ENCODE measurements around the gene CACNA2D3.

The CACNA2D3 gene

GRCh38 chr3:54273791-54274190 lies 151.4 kb downstream of the CACNA2D3 start:
- Histone ChIP-seq H3K27ac (ENCODE audit: low read depth, low read length) (no peak overlapping the region), H3K4me3 (ENCODE audit: low read depth, low read length) (no peak overlapping the region), H3K27me3 (ENCODE audit: control insufficient read depth, insufficient read depth, low read length) (no peaks in the 10 kb centered on the region), H3K9me3 (ENCODE audit: control insufficient read depth, insufficient read depth, low read length) (no peaks in the 10 kb centered on the region), H3K9ac (ENCODE audit: low read depth, low read length) (no peak overlapping the region), H3K36me3 (ENCODE audit: control insufficient read depth, insufficient read depth, low read length) (no peaks in the 10 kb centered on the region), H3K4me1 (ENCODE audit: control insufficient read depth, insufficient read depth, low read length) (peaks cover 9% of the 10 kb centered on the region; the same call in 1 of the 2 replicates)

GRCh38 chr3:54274607-54275006 lies 152.3 kb downstream of the CACNA2D3 start:
- H3K27me3 ChIP-seq (ENCODE audit: control insufficient read depth, insufficient read depth, low read length) = no peaks in the 10 kb centered on the region
- H3K27ac ChIP-seq (ENCODE audit: low read depth, low read length) = no peak overlapping the region
- H3K9me3 ChIP-seq (ENCODE audit: control insufficient read depth, insufficient read depth, low read length) = no peaks in the 10 kb centered on the region

GRCh38 chr3:54279005-54279583 lies 156.7 kb downstream of the CACNA2D3 start:
- Histone ChIP-seq H3K9ac (ENCODE audit: low read depth, low read length) (no peak overlapping the region), H3K36me3 (ENCODE audit: control insufficient read depth, insufficient read depth, low read length) (no peaks in the 10 kb centered on the region), H3K27ac (ENCODE audit: low read depth, low read length) (no peak overlapping the region), H3K4me1 (ENCODE audit: control insufficient read depth, insufficient read depth, low read length) (peaks cover 9% of the 10 kb centered on the region; the same call in 1 of the 2 replicates), H3K4me3 (ENCODE audit: low read depth, low read length) (no peak overlapping the region), H3K27me3 (ENCODE audit: control insufficient read depth, insufficient read depth, low read length) (no peaks in the 10 kb centered on the region), H3K9me3 (ENCODE audit: control insufficient read depth, insufficient read depth, low read length) (no peaks in the 10 kb centered on the region)

More at GRCh38 chr3:54274607-54275006, 152.3 kb downstream of the CACNA2D3 start:
- H3K36me3 ChIP-seq (ENCODE audit: control insufficient read depth, insufficient read depth, low read length) = no peaks in the 10 kb centered on the region
- H3K4me1 ChIP-seq (ENCODE audit: control insufficient read depth, insufficient read depth, low read length) = peaks cover 9% of the 10 kb centered on the region; the same call in 1 of the 2 replicates
- H3K9ac ChIP-seq (ENCODE audit: low read depth, low read length) = no peak overlapping the region
- H3K4me3 ChIP-seq (ENCODE audit: low read depth, low read length) = no peak overlapping the region

GRCh38 chr3:54283470-54283869 lies 161.1 kb downstream of the CACNA2D3 start:
- Histone ChIP-seq H3K27me3 (ENCODE audit: control insufficient read depth, insufficient read depth, low read length) (no peaks in the 10 kb centered on the region), H3K27ac (ENCODE audit: low read depth, low read length) (no peak overlapping the region), H3K4me3 (ENCODE audit: low read depth, low read length) (no peak overlapping the region), H3K9me3 (ENCODE audit: control insufficient read depth, insufficient read depth, low read length) (peaks cover 6% of the 10 kb centered on the region), H3K4me1 (ENCODE audit: control insufficient read depth, insufficient read depth, low read length) (no peaks in the 10 kb centered on the region), H3K9ac (ENCODE audit: low read depth, low read length) (no peak overlapping the region), H3K36me3 (ENCODE audit: control insufficient read depth, insufficient read depth, low read length) (no peaks in the 10 kb centered on the region)

GRCh38 chr3:54294214-54294613 lies 171.9 kb downstream of the CACNA2D3 start:
- no peak overlapping the region for H3K4me3 ChIP-seq (ENCODE audit: low read depth, low read length)
- no peak overlapping the region for H3K27ac ChIP-seq (ENCODE audit: low read depth, low read length)
- H3K9me3 ChIP-seq (ENCODE audit: control insufficient read depth, insufficient read depth, low read length) = no peaks in the 10 kb centered on the region
- H3K9ac ChIP-seq (ENCODE audit: low read depth, low read length) = no peak overlapping the region
- peaks cover 11% of the 10 kb centered on the region; the same call in 1 of the 2 replicates for H3K4me1 ChIP-seq (ENCODE audit: control insufficient read depth, insufficient read depth, low read length)
- no peaks in the 10 kb centered on the region for H3K36me3 ChIP-seq (ENCODE audit: control insufficient read depth, insufficient read depth, low read length)
- H3K27me3 ChIP-seq (ENCODE audit: control insufficient read depth, insufficient read depth, low read length) = no peaks in the 10 kb centered on the region

GRCh38 chr3:54296531-54296930 lies 174.2 kb downstream of the CACNA2D3 start:
- H3K27me3 ChIP-seq (ENCODE audit: control insufficient read depth, insufficient read depth, low read length) = no peaks in the 10 kb centered on the region
- H3K4me1 ChIP-seq (ENCODE audit: control insufficient read depth, insufficient read depth, low read length) = peaks cover 11% of the 10 kb centered on the region; the same call in 1 of the 2 replicates
- no peaks in the 10 kb centered on the region for H3K9me3 ChIP-seq (ENCODE audit: control insufficient read depth, insufficient read depth, low read length)
- H3K27ac ChIP-seq (ENCODE audit: low read depth, low read length) = no peak overlapping the region
- no peak overlapping the region for H3K9ac ChIP-seq (ENCODE audit: low read depth, low read length)
- no peak overlapping the region for H3K4me3 ChIP-seq (ENCODE audit: low read depth, low read length)
- no peaks in the 10 kb centered on the region for H3K36me3 ChIP-seq (ENCODE audit: control insufficient read depth, insufficient read depth, low read length)

GRCh38 chr3:54299169-54299935 lies 177.0 kb downstream of the CACNA2D3 start:
- H3K4me3 ChIP-seq (ENCODE audit: low read depth, low read length) = no peak overlapping the region
- H3K27ac ChIP-seq (ENCODE audit: low read depth, low read length) = no peak overlapping the region
- H3K9ac ChIP-seq (ENCODE audit: low read depth, low read length) = no peak overlapping the region
- H3K36me3 ChIP-seq (ENCODE audit: control insufficient read depth, insufficient read depth, low read length) = no peaks in the 10 kb centered on the region
- H3K27me3 ChIP-seq (ENCODE audit: control insufficient read depth, insufficient read depth, low read length) = no peaks in the 10 kb centered on the region
- H3K4me1 ChIP-seq (ENCODE audit: control insufficient read depth, insufficient read depth, low read length) = peaks cover 14% of the 10 kb centered on the region; the same call in 1 of the 2 replicates
- no peaks in the 10 kb centered on the region for H3K9me3 ChIP-seq (ENCODE audit: control insufficient read depth, insufficient read depth, low read length)

- no peaks in the 10 kb centered on the region for H3K9me3 ChIP-seq (ENCODE audit: control insufficient read depth, insufficient read depth, low read length)
- no peaks in the 10 kb centered on the region for H3K36me3 ChIP-seq (ENCODE audit: control insufficient read depth, insufficient read depth, low read length)
- H3K27me3 ChIP-seq (ENCODE audit: control insufficient read depth, insufficient read depth, low read length) = no peaks in the 10 kb centered on the region
- no peak overlapping the region for H3K27ac ChIP-seq (ENCODE audit: low read depth, low read length)
- H3K4me1 ChIP-seq (ENCODE audit: control insufficient read depth, insufficient read depth, low read length) = 0 out of 2 replicates have a peak, but pooled peaks cover 3% of the 10 kb centered on the region
- H3K9ac ChIP-seq (ENCODE audit: low read depth, low read length) = no peak overlapping the region
- H3K4me3 ChIP-seq (ENCODE audit: low read depth, low read length) = no peak overlapping the region
Measured at GRCh38 chr3:54303517-54304375, 181.4 kb downstream of the CACNA2D3 start.

- H3K27ac ChIP-seq (ENCODE audit: low read depth, low read length) = no peak overlapping the region
- H3K4me1 ChIP-seq (ENCODE audit: control insufficient read depth, insufficient read depth, low read length) = peaks cover 8% of the 10 kb centered on the region
- no peaks in the 10 kb centered on the region for H3K36me3 ChIP-seq (ENCODE audit: control insufficient read depth, insufficient read depth, low read length)
- no peaks in the 10 kb centered on the region for H3K27me3 ChIP-seq (ENCODE audit: control insufficient read depth, insufficient read depth, low read length)
- no peak overlapping the region for H3K4me3 ChIP-seq (ENCODE audit: low read depth, low read length)
- no peak overlapping the region for H3K9ac ChIP-seq (ENCODE audit: low read depth, low read length)
- H3K9me3 ChIP-seq (ENCODE audit: control insufficient read depth, insufficient read depth, low read length) = no peaks in the 10 kb centered on the region
Measured at GRCh38 chr3:54304877-54305276, 182.5 kb downstream of the CACNA2D3 start.

- H3K9me3 ChIP-seq (ENCODE audit: control insufficient read depth, insufficient read depth, low read length) = no peaks in the 10 kb centered on the region
- no peak overlapping the region for H3K4me3 ChIP-seq (ENCODE audit: low read depth, low read length)
- H3K27ac ChIP-seq (ENCODE audit: low read depth, low read length) = no peak overlapping the region
- H3K9ac ChIP-seq (ENCODE audit: low read depth, low read length) = no peak overlapping the region
- H3K4me1 ChIP-seq (ENCODE audit: control insufficient read depth, insufficient read depth, low read length) = peaks cover 10% of the 10 kb centered on the region
- H3K27me3 ChIP-seq (ENCODE audit: control insufficient read depth, insufficient read depth, low read length) = no peaks in the 10 kb centered on the region
- H3K36me3 ChIP-seq (ENCODE audit: control insufficient read depth, insufficient read depth, low read length) = no peaks in the 10 kb centered on the region
Measured at GRCh38 chr3:54305409-54306099, 183.2 kb downstream of the CACNA2D3 start.
